HCT116 (cell line): ENCODE measurements around the gene CAPN9. TPM values are rescaled to one million over a fixed set of nuclear protein-coding genes. Genes with fewer than 3 reads are reported as not detected.

Experiments used
- ATAC-seq: fragments of 200-7000 bp; cut with Tn5 transposase; 2 replicates; pipeline ENCODE4 v1.9.1; 2020; ENCODE audit warnings: mild to moderate bottlenecking, moderate library complexity
- BruUV-seq: library from RNA; stranded (reverse); fragments of 400-500 nt; replicated peaks from 2 replicates; lab custom pipeline; 2021; lab: Mats Ljungman, UMichigan
- CTCF ChIA-PET: fragments of 300-600 bp; sonication (Branson Sonifier 250); formaldehyde crosslinking; loops from one replicate; lab custom pipeline; 2021; ENCODE audit warnings: antibody characterized with exemption; lab: Charles Lee
- POLR2A ChIA-PET: fragments of 300-600, 350-600 bp; sonication (Branson Sonifier 250); formaldehyde crosslinking; loops from one replicate; lab custom pipeline; 2021; ENCODE audit warnings: antibody characterized with exemption; lab: Charles Lee
- RAD21 ChIA-PET, 2 experiments: fragments of 300-600 bp; sonication (Branson Sonifier 250); formaldehyde crosslinking; loops; one replicate each; lab custom pipeline; 2023; ENCODE audit warnings: low total read pairs in 2 of 2; ENCODE audit not compliant: uncharacterized antibody in 2 of 2, unreplicated experiment in 2 of 2, low non-redundant PET in 1 of 2; lab: Charles Lee
- DNase-seq: peaks from one replicate; pipeline ENCODE4 v3.0.0-alpha.2; 2010; ENCODE audit warnings: low read depth, low spot score
- H2AFZ ChIP-seq: fragments of 200-600 bp; shearing (Covaris generic), sonication (generic); 2 replicates; pipeline ENCODE4 v1.6.1; 2017; ENCODE audit warnings: low read depth, mixed run types, mixed read lengths, antibody characterized with exemption, low read length; ENCODE audit not compliant: poor library complexity, severe bottlenecking
- H3K27ac ChIP-seq: 2 replicates; pipeline ENCODE4 v1.5.1; 2012; ENCODE audit warnings: low read depth, low read length
- H3K27me3 ChIP-seq: fragments of 200-600 bp; sonication (generic); 2 replicates; pipeline ENCODE4 v1.6.1; 2016; ENCODE audit warnings: mixed run types, low read length, mixed read lengths; ENCODE audit not compliant: insufficient read depth
- H3K36me3 ChIP-seq, 2 experiments: fragments of 200-500 bp in 1 of 2; fragments of 200-600 bp in 1 of 2; sonication (Bioruptor generic) in 1 of 2; sonication (generic) in 1 of 2; 2 replicates each; pipeline versions ENCODE4 v1.5.1 to v1.6.1; 2014 to 2016; ENCODE audit warnings: low read length in 2 of 2, inconsistent platforms in 1 of 2, mixed read lengths in 1 of 2, mixed run types in 1 of 2; ENCODE audit not compliant: insufficient read depth in 2 of 2, control insufficient read depth in 1 of 2
- H3K4me1 ChIP-seq, 2 experiments: fragments of 200-600 bp in 1 of 2; sonication (generic) in 1 of 2; 2 replicates each; pipeline versions ENCODE4 v1.5.1 to v1.6.1; 2012 to 2017; ENCODE audit warnings: low read length in 2 of 2, inconsistent platforms in 1 of 2, mild to moderate bottlenecking in 1 of 2, mixed read lengths in 1 of 2, mixed run types in 1 of 2, moderate library complexity in 1 of 2; ENCODE audit not compliant: insufficient read depth in 2 of 2, control insufficient read depth in 1 of 2
- H3K4me2 ChIP-seq: fragments of 200-600 bp; sonication (generic); 2 replicates; pipeline ENCODE4 v1.6.1; 2017; ENCODE audit warnings: mixed run types, low read length, mixed read lengths
- H3K4me3 ChIP-seq, 2 experiments: fragments of 200-600 bp in 1 of 2; sonication (generic) in 1 of 2; replicated peaks in 1 of 2; 2 replicates each; pipeline ENCODE4 v1.5.1; 2011 to 2016; ENCODE audit warnings: low read length in 2 of 2, control low read depth in 1 of 2, low read depth in 1 of 2, mild to moderate bottlenecking in 1 of 2, mixed read lengths in 1 of 2, mixed run types in 1 of 2
- H3K79me2 ChIP-seq: fragments of 200-600 bp; sonication (generic); 2 replicates; pipeline ENCODE4 v1.6.1; 2017; ENCODE audit warnings: mild to moderate bottlenecking, mixed run types, low read length, moderate library complexity, mixed read lengths; ENCODE audit not compliant: insufficient read depth
- H3K9ac ChIP-seq: fragments of 200-600 bp; sonication (generic); 2 replicates; pipeline ENCODE4 v1.6.1; 2016; ENCODE audit warnings: low read length, mixed read lengths
- H3K9me2 ChIP-seq: fragments of 200-600 bp; sonication (generic), shearing (Covaris generic); 2 replicates; pipeline ENCODE4 v1.6.1; 2017; ENCODE audit warnings: mixed run types, mild to moderate bottlenecking, moderate library complexity; ENCODE audit not compliant: insufficient read depth
- H3K9me3 ChIP-seq, 2 experiments: fragments of 200-500 bp in 1 of 2; fragments of 200-600 bp in 1 of 2; sonication (Bioruptor generic) in 1 of 2; sonication (generic) in 1 of 2; 2 replicates each; pipeline ENCODE4 v1.6.1; 2014 to 2017; ENCODE audit warnings: low read length in 2 of 2, mixed read lengths in 2 of 2, inconsistent platforms in 1 of 2, low read depth in 1 of 2, mild to moderate bottlenecking in 1 of 2, mixed run types in 1 of 2, moderate library complexity in 1 of 2; ENCODE audit not compliant: control insufficient read depth in 1 of 2, insufficient read depth in 1 of 2
- H4K20me1 ChIP-seq: fragments of 200-600 bp; sonication (generic), shearing (Covaris generic); 2 replicates; pipeline ENCODE4 v1.6.1; 2017; ENCODE audit warnings: mixed run types, mild to moderate bottlenecking, moderate library complexity; ENCODE audit not compliant: insufficient read depth
- ATF3 ChIP-seq: IDR thresholded peaks from 2 replicates; pipeline ENCODE4 v1.6.1; 2012
- CEBPB ChIP-seq: IDR thresholded peaks from 2 replicates; pipeline ENCODE4 v1.6.1; 2012; ENCODE audit warnings: low read depth
- CTCF ChIP-seq, 3 experiments: fragments of 200-600 bp in 1 of 3; sonication (generic) in 1 of 3; IDR thresholded peaks in 2 of 3; conservative IDR thresholded peaks in 1 of 3; 2 replicates each; pipeline ENCODE4 v1.5.1; 2012 to 2017; ENCODE audit warnings: low read depth in 2 of 3, low read length in 2 of 3, antibody characterized with exemption in 1 of 3, borderline replicate concordance in 1 of 3, control low read depth in 1 of 3, mild to moderate bottlenecking in 1 of 3, mixed read lengths in 1 of 3, mixed run types in 1 of 3, moderate library complexity in 1 of 3; ENCODE audit not compliant: insufficient read depth in 1 of 3
- ELF1 ChIP-seq: IDR thresholded peaks from 2 replicates; pipeline ENCODE4 v1.6.1; 2012; ENCODE audit warnings: low read depth, borderline replicate concordance
- EZH2 ChIP-seq: fragments of 200-600 bp; sonication (generic); IDR thresholded peaks from 2 replicates; pipeline ENCODE4 v1.6.1; 2017; ENCODE audit warnings: antibody characterized with exemption, mixed run types
- EZH2phosphoT487 ChIP-seq: fragments of 200-600 bp; IDR thresholded peaks from 2 replicates; pipeline ENCODE4 v1.6.1; 2018; ENCODE audit warnings: antibody characterized with exemption, borderline replicate concordance
- FOSL1 ChIP-seq: IDR thresholded peaks from 2 replicates; pipeline ENCODE4 v1.6.1; 2012; ENCODE audit warnings: low read depth
- JUND ChIP-seq: IDR thresholded peaks from 2 replicates; pipeline ENCODE4 v1.6.1; 2012
- MAX ChIP-seq: IDR thresholded peaks from 2 replicates; pipeline ENCODE4 v1.6.1; 2012
- POLR2A ChIP-seq: IDR thresholded peaks from 2 replicates; pipeline ENCODE4 v1.7.0; 2011; ENCODE audit warnings: borderline replicate concordance; ENCODE audit not compliant: insufficient read depth, insufficient read length; ENCODE audit errors: extremely low read depth
- POLR2AphosphoS5 ChIP-seq: IDR thresholded peaks from 2 replicates; pipeline ENCODE4 v1.6.1; 2011; ENCODE audit warnings: mild to moderate bottlenecking, low read depth, low read length, moderate library complexity
- RAD21 ChIP-seq: IDR thresholded peaks from 2 replicates; pipeline ENCODE4 v1.6.1; 2012; ENCODE audit warnings: low read depth, mild to moderate bottlenecking
- SIN3A ChIP-seq: IDR thresholded peaks from 2 replicates; pipeline ENCODE4 v1.6.1; 2012; ENCODE audit warnings: low read depth
- SP1 ChIP-seq: IDR thresholded peaks from 2 replicates; pipeline ENCODE4 v1.6.1; 2012; ENCODE audit warnings: low read depth
- SRF ChIP-seq: IDR thresholded peaks from 2 replicates; pipeline ENCODE4 v1.6.1; 2012; ENCODE audit warnings: low read depth
- TCF7L2 ChIP-seq: IDR thresholded peaks from 2 replicates; pipeline ENCODE4 v1.7.0; 2011; ENCODE audit warnings: borderline replicate concordance, inconsistent platforms; ENCODE audit not compliant: insufficient read depth, insufficient read length; ENCODE audit errors: extremely low read depth
- YY1 ChIP-seq: IDR thresholded peaks from 2 replicates; pipeline ENCODE4 v1.6.1; 2011; ENCODE audit warnings: low read length, low read depth, moderate library complexity, mild to moderate bottlenecking; ENCODE audit not compliant: insufficient replicate concordance; ENCODE audit errors: extremely low read depth
- ZFX ChIP-seq: fragments of 450-650 bp; IDR thresholded peaks from 2 replicates; pipeline ENCODE4 v1.6.1; 2017
- ZNF274 ChIP-seq: fragments of 200-500 bp; sonication (Bioruptor generic); IDR thresholded peaks from 2 replicates; pipeline ENCODE4 v1.6.1; 2014; ENCODE audit warnings: mild to moderate bottlenecking, low read depth, low read length, inconsistent platforms
- intact Hi-C: fragments of 100-400 bp; cut with micrococcal nuclease; formaldehyde crosslinking; loops from 2 replicates; pipeline ENCODE4 v1.10.0; 2022
- total RNA-seq: library from RNA; stranded (reverse); gene quantifications from one replicate; pipeline ENCODE4 v1.2.1, GENCODE V29; 2021; ENCODE audit not compliant: unreplicated experiment
- TF ChIP-seq, protein P1 (sequence below): IDR thresholded peaks from 2 replicates; pipeline ENCODE4 v1.6.1; 2012; ENCODE audit warnings: low read depth

Gene CAPN9
- total RNA-seq, 1 experiment from 2014 or later = not detected

- intact Hi-C loops = no loop called here
- no peak for ATAC-seq
- DNase-seq = no peak
These were observed 84.6 kb downstream of the CAPN9 start for GRCh38 chr1:230831771-230832170.

More at GRCh38 chr1:230831771-230832170, 84.6 kb downstream of the CAPN9 start:
- H3K79me2 ChIP-seq = no peaks in the 10 kb centered on the region
- H3K27ac ChIP-seq = no peak overlapping the region
- H2AFZ ChIP-seq = no peak overlapping the region
- TF ChIP-seq, protein P1, sequence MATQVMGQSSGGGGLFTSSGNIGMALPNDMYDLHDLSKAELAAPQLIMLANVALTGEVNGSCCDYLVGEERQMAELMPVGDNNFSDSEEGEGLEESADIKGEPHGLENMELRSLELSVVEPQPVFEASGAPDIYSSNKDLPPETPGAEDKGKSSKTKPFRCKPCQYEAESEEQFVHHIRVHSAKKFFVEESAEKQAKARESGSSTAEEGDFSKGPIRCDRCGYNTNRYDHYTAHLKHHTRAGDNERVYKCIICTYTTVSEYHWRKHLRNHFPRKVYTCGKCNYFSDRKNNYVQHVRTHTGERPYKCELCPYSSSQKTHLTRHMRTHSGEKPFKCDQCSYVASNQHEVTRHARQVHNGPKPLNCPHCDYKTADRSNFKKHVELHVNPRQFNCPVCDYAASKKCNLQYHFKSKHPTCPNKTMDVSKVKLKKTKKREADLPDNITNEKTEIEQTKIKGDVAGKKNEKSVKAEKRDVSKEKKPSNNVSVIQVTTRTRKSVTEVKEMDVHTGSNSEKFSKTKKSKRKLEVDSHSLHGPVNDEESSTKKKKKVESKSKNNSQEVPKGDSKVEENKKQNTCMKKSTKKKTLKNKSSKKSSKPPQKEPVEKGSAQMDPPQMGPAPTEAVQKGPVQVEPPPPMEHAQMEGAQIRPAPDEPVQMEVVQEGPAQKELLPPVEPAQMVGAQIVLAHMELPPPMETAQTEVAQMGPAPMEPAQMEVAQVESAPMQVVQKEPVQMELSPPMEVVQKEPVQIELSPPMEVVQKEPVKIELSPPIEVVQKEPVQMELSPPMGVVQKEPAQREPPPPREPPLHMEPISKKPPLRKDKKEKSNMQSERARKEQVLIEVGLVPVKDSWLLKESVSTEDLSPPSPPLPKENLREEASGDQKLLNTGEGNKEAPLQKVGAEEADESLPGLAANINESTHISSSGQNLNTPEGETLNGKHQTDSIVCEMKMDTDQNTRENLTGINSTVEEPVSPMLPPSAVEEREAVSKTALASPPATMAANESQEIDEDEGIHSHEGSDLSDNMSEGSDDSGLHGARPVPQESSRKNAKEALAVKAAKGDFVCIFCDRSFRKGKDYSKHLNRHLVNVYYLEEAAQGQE = no peak
- TF ChIP-seq ZNF274 (no peak), ELF1 (no peak), POLR2AphosphoS5 (no peak), ATF3 (no peak), MAX (no peak), SP1 (no peak), TCF7L2 (no peak), JUND (no peak), POLR2A (no peak), EZH2 (no peak), FOSL1 (no peak), RAD21 (no peak), SRF (no peak), CTCF (IDR thresholded peaks at IDR 0.05 in 2 of 3, conservative IDR thresholded peaks at IDR 0.05 in 1 of 3; ENCODE audit: borderline replicate concordance in 1 of 3, insufficient read depth in 1 of 3, low read depth in 2 of 3, low read length in 2 of 3) (no peak), EZH2phosphoT487 (no peak), CEBPB (no peak), ZFX (no peak), SIN3A (no peak), YY1 (no peak)
- H3K9me3 ChIP-seq = no peaks in the 10 kb centered on the region
- H3K4me3 ChIP-seq = no peak overlapping the region
- no peak overlapping the region for H3K4me2 ChIP-seq
- ChIA-PET POLR2A (no interaction called here), CTCF (no interaction called here), RAD21 (no interaction called here)
- no peaks in the 10 kb centered on the region for H3K4me1 ChIP-seq
- no peak overlapping the region for H3K9ac ChIP-seq
- no TSS peak for BruUV-seq
- H3K36me3 ChIP-seq = no peaks in the 10 kb centered on the region
- H3K27me3 ChIP-seq = no peaks in the 10 kb centered on the region
- no peaks in the 10 kb centered on the region for H3K9me2 ChIP-seq
- H4K20me1 ChIP-seq = no peaks in the 10 kb centered on the region
